HFFc6 (cell line): Measurements from ENCODE around the gene ARSD. TPM values are rescaled to one million over a fixed set of nuclear protein-coding genes. Genes with fewer than 3 reads are reported as not detected.

Source experiments
- DNase-seq: peaks from one replicate; pipeline ENCODE4 v3.0.0-alpha.2; 2018
- H3K27ac Mint-ChIP-seq: 2 replicates; pipeline ENCODE4 v1.8.0; 2020; ENCODE audit warnings: mild to moderate bottlenecking, mixed read lengths
- H3K27me3 Mint-ChIP-seq: 2 replicates; pipeline ENCODE4 v1.8.0; 2021; ENCODE audit warnings: mild to moderate bottlenecking, moderate library complexity, mixed read lengths; ENCODE audit not compliant: insufficient read depth
- H3K36me3 Mint-ChIP-seq: 2 replicates; pipeline ENCODE4 v1.8.0; 2021; ENCODE audit warnings: low read depth, mixed read lengths
- H3K4me1 Mint-ChIP-seq: 2 replicates; pipeline ENCODE4 v1.8.0; 2020; ENCODE audit warnings: low read depth, mixed read lengths
- H3K4me3 Mint-ChIP-seq: 2 replicates; pipeline ENCODE4 v1.8.0; 2020; ENCODE audit warnings: mild to moderate bottlenecking, moderate library complexity, mixed read lengths
- H3K9me3 Mint-ChIP-seq: 2 replicates; pipeline ENCODE4 v1.8.0; 2020; ENCODE audit warnings: mild to moderate bottlenecking, mixed read lengths
- CTCF ChIP-seq: fragments of 200-600 bp; sonication (generic); IDR thresholded peaks from 2 replicates; pipeline ENCODE4 v1.5.0; 2021; ENCODE audit warnings: antibody characterized with exemption, mild to moderate bottlenecking
- total RNA-seq, 6 experiments: library from RNA; stranded (reverse); fragmentation: NEBNext Ultra II Directional; extraction: Animal tissue kit (Norgen Biotek cat#: 25700); gene quantifications; 2 replicates in 1 of 6; 3 replicates in 5 of 6; pipeline ENCODE4 v1.2.3, GENCODE V29; 2021

Gene ARSD
- total RNA-seq, 6 experiments from 2014 or later: 8.3 to 13.4 (median 10.4) TPM

- Mint-ChIP-seq H3K36me3 (no peaks in the 10 kb centered on the region), H3K27ac (no peak overlapping the region), H3K4me3 (no peak overlapping the region), H3K27me3 (peaks cover 6% of the 10 kb centered on the region), H3K4me1 (no peaks in the 10 kb centered on the region), H3K9me3 (no peaks in the 10 kb centered on the region)
- no peak for DNase-seq
- peak; percentile 62 for TF ChIP-seq CTCF
These were observed 53.2 kb downstream of the ARSD start for GRCh38 chrX:2875798-2876399.

- Mint-ChIP-seq H3K36me3 (no peaks in the 10 kb centered on the region), H3K27ac (no peak overlapping the region), H3K4me1 (no peaks in the 10 kb centered on the region), H3K27me3 (peaks cover 6% of the 10 kb centered on the region), H3K4me3 (no peak overlapping the region), H3K9me3 (no peaks in the 10 kb centered on the region; the same call in 1 of the 2 replicates)
- no peak for DNase-seq
- no peak for TF ChIP-seq CTCF
These were observed 54.0 kb downstream of the ARSD start for GRCh38 chrX:2875136-2875481.

DNA sequence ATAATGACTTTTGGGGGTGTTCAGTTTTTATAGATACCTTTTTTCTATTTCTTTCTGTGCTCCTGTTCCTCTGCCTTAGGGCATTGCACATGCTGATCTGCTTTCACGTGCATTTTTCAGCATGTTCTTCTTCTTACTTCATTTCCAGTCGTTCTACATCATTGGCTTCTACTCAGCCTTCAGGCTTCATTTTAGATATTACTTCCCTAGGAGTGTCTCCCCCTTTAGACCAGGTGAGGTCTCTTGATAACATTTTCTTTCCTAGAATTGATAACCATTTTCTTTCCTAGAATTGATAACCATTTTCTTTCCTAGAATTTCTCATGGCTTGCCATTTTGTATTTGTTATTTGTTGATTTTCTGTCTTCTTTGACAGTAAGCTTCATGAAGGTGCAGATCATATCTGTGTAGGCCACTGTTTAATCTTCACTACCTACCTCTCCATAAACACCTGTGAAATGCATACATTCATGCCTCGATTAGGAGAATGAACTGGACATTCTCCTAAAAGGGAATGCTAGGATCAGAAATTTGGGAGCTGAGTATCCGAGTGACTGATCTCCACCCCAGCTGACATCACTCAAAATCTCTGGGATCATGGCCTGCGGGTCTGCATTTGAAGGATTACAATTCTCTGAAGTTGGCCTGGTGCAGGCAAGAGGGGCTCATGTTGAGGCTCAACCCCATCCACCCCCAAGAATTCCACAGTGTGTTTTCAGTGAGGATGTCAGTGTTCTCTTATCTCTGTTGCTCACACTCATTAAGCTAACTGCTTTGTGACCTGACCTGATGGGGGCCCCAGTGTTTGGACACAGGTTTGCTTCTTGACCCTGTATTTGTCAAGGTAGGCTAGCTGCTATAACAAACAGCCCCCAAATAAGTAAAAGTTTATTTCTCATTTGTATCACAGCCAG lies 54.7 kb downstream of the ARSD start:
- no peak for DNase-seq
- H3K27ac Mint-ChIP-seq: no peak overlapping the region
- no peaks in the 10 kb centered on the region for H3K4me1 Mint-ChIP-seq
- H3K36me3 Mint-ChIP-seq: no peaks in the 10 kb centered on the region
- no peak for TF ChIP-seq CTCF
- no peak overlapping the region for H3K4me3 Mint-ChIP-seq
- no peaks in the 10 kb centered on the region; the same call in 1 of the 2 replicates for H3K9me3 Mint-ChIP-seq
- H3K27me3 Mint-ChIP-seq: peaks cover 8% of the 10 kb centered on the region

DNA sequence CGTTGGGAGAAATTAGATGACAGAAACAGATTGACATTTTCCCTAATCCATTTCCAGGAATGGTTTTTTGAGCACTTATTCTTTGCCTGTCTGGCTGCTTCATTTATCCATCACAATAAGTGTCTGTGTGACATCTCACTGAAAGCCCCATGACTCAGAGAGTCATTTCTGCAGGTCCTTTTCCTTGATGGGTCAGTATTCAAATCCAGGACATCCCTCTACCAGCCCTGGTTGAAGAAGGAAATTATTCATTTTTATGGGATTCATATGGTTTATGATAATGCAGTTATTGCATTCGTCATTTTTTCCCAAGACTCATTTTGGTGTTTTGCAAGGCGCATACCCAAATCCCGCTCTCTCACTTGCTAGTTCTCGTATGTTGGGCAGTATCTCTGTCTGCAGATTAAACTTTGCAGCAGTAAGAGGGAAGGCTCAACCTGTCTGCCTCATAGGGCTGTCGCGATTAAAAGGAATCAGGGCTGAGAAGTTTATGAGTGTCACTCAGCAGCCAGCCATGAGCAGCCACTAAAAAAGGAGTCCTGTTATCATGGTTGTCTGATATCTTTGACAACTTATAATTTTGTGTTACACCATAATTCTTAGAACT lies 56.4 kb downstream of the ARSD start:
- H3K4me3 Mint-ChIP-seq: no peak overlapping the region
- H3K27ac Mint-ChIP-seq: no peak overlapping the region
- peaks cover 9% of the 10 kb centered on the region for H3K27me3 Mint-ChIP-seq
- H3K36me3 Mint-ChIP-seq: no peaks in the 10 kb centered on the region
- no peaks in the 10 kb centered on the region; the same call in 1 of the 2 replicates for H3K9me3 Mint-ChIP-seq
- no peak for DNase-seq
- no peaks in the 10 kb centered on the region for H3K4me1 Mint-ChIP-seq
- TF ChIP-seq CTCF: no peak

GRCh38 chrX:2871831-2872230 lies 57.3 kb downstream of the ARSD start:
- Mint-ChIP-seq H3K4me1 (no peaks in the 10 kb centered on the region), H3K27me3 (peaks cover 10% of the 10 kb centered on the region), H3K36me3 (no peaks in the 10 kb centered on the region), H3K4me3 (no peak overlapping the region), H3K9me3 (no peaks in the 10 kb centered on the region; the same call in 1 of the 2 replicates), H3K27ac (no peak overlapping the region)
- DNase-seq: no peak
- TF ChIP-seq CTCF: no peak
